GM23338 (cell line): Measurements from ENCODE around the gene FOXK2. TPM values are rescaled to one million over a fixed set of nuclear protein-coding genes. Genes with fewer than 3 reads are reported as not detected.

Source experiments
- ATAC-seq: fragments of 200-7000 bp; cut with Tn5 transposase; 3 replicates; pipeline ENCODE4 v1.9.1; 2020
- DNase-seq: peaks from one replicate; pipeline ENCODE4 v3.0.0-alpha.2; 2015; ENCODE audit warnings: low spot score
- H2AFZ ChIP-seq: fragments of 200-600 bp; sonication (generic); 2 replicates; pipeline ENCODE4 v1.8.0; 2016; ENCODE audit warnings: antibody characterized with exemption, mild to moderate bottlenecking, moderate library complexity
- H3F3A ChIP-seq: fragments of 200-600 bp; sonication (generic); replicated peaks from 2 replicates; pipeline ENCODE4 v1.8.0; 2017; ENCODE audit warnings: antibody characterized with exemption, mixed run types, low read depth
- H3K27ac ChIP-seq: fragments of 200-600 bp; sonication (generic); 2 replicates; pipeline ENCODE4 v1.6.1; 2016; ENCODE audit warnings: low read depth
- H3K27me3 ChIP-seq: fragments of 200-600 bp; sonication (generic); 2 replicates; pipeline ENCODE4 v1.8.0; 2016; ENCODE audit warnings: mild to moderate bottlenecking, mixed run types, moderate library complexity; ENCODE audit not compliant: insufficient read depth
- H3K36me3 ChIP-seq: fragments of 200-600 bp; sonication (generic); 2 replicates; pipeline ENCODE4 v1.8.0; 2016; ENCODE audit warnings: mild to moderate bottlenecking; ENCODE audit not compliant: insufficient read depth
- H3K4me1 ChIP-seq: fragments of 200-600 bp; sonication (generic); 2 replicates; pipeline ENCODE4 v1.8.0; 2016; ENCODE audit warnings: mild to moderate bottlenecking, moderate library complexity; ENCODE audit not compliant: insufficient read depth
- H3K4me2 ChIP-seq: fragments of 200-600 bp; sonication (generic); 2 replicates; pipeline ENCODE4 v1.7.1; 2017; ENCODE audit warnings: mixed run types
- H3K4me3 ChIP-seq: fragments of 200-600 bp; sonication (generic); 2 replicates; pipeline ENCODE4 v1.6.1; 2016; ENCODE audit warnings: mixed run types
- H3K79me2 ChIP-seq: fragments of 200-600 bp; sonication (generic); replicated peaks from 2 replicates; pipeline ENCODE4 v1.8.0; 2017; ENCODE audit warnings: mild to moderate bottlenecking; ENCODE audit not compliant: insufficient read depth
- H3K9me2 ChIP-seq: fragments of 200-600 bp; sonication (generic); 2 replicates; pipeline ENCODE4 v1.8.0; 2017; ENCODE audit not compliant: insufficient read depth
- H4K20me1 ChIP-seq: fragments of 200-600 bp; sonication (generic); replicated peaks from 2 replicates; pipeline ENCODE4 v1.8.0; 2017; ENCODE audit warnings: mild to moderate bottlenecking; ENCODE audit not compliant: insufficient read depth
- H3K27ac Mint-ChIP-seq: 2 replicates; pipeline ENCODE4 v1.8.0; 2020; ENCODE audit warnings: inconsistent platforms, mild to moderate bottlenecking, moderate library complexity, mixed read lengths
- H3K27me3 Mint-ChIP-seq: 3 replicates; pipeline ENCODE4 v1.8.0; 2022; ENCODE audit warnings: low read depth, mild to moderate bottlenecking, moderate library complexity, mixed read lengths, inconsistent platforms; ENCODE audit not compliant: insufficient read depth, poor library complexity
- H3K36me3 Mint-ChIP-seq: 3 replicates; pipeline ENCODE4 v1.8.0; 2021; ENCODE audit warnings: low read depth, mild to moderate bottlenecking, inconsistent platforms, moderate library complexity, mixed read lengths
- H3K4me1 Mint-ChIP-seq: 3 replicates; pipeline ENCODE4 v1.8.0; 2020; ENCODE audit warnings: mild to moderate bottlenecking, inconsistent platforms, mixed read lengths
- H3K4me3 Mint-ChIP-seq: 3 replicates; pipeline ENCODE4 v1.8.0; 2021; ENCODE audit warnings: moderate library complexity, mild to moderate bottlenecking, inconsistent platforms, mixed read lengths
- H3K9me3 Mint-ChIP-seq: 3 replicates; pipeline ENCODE4 v1.8.0; 2020; ENCODE audit warnings: moderate library complexity, mild to moderate bottlenecking, inconsistent platforms, mixed read lengths
- CTCF ChIP-seq, 2 experiments: fragments of 200-600 bp in 1 of 2; sonication (generic) in 1 of 2; conservative IDR thresholded peaks; 2 replicates each; pipeline versions ENCODE4 v1.5.1 to v1.6.1; 2016 to 2017; ENCODE audit warnings: antibody characterized with exemption in 2 of 2, low read depth in 2 of 2, mild to moderate bottlenecking in 2 of 2, moderate library complexity in 1 of 2
- ETS1 ChIP-seq: IDR thresholded peaks from 2 replicates; pipeline ENCODE4 v1.6.1; 2016; ENCODE audit warnings: antibody characterized with exemption
- JUNB ChIP-seq: IDR thresholded peaks from one replicate; pipeline ENCODE4 v1.6.1; 2016; ENCODE audit warnings: antibody characterized with exemption; ENCODE audit not compliant: unreplicated experiment
- NANOG ChIP-seq: IDR thresholded peaks from 2 replicates; pipeline ENCODE4 v1.6.1; 2016; ENCODE audit warnings: antibody characterized with exemption, borderline replicate concordance
- REST ChIP-seq: IDR thresholded peaks from one replicate; pipeline ENCODE4 v1.6.1; 2018; ENCODE audit warnings: antibody characterized with exemption; ENCODE audit not compliant: unreplicated experiment
- ZNF114 ChIP-seq: fragments of 250-450 bp; sonication (Bioruptor Pico); IDR thresholded peaks from 2 replicates; pipeline ENCODE4 v1.5.0; 2020; ENCODE audit warnings: mild to moderate bottlenecking, moderate library complexity
- polyA plus RNA-seq: library from polyadenylated mRNA; unstranded; fragments of >200 nt; fragmentation: Nextera tagmentation; extraction: Ambion mirVana; gene quantifications from 2 replicates; pipeline ENCODE4 v1.2.1, GENCODE V29; 2016
- total RNA-seq: library from RNA; depleted of rRNA; stranded (reverse); fragments of >200 nt; shearing (Covaris generic); gene quantifications from 2 replicates; pipeline ENCODE4 v1.2.3, GENCODE V29; 2014

FOXK2 gene
- total and polyA plus RNA-seq, 2 experiments from 2014 or later: 12.3 to 66.0 TPM

GRCh38 chr17:82474223-82475010 lies 45.1 kb upstream of the FOXK2 start:
- H3K4me1 Mint-ChIP-seq: no peaks in the 10 kb centered on the region
- no peak overlapping the region for H3K4me3 ChIP-seq
- peaks cover 2% of the 10 kb centered on the region for H3K27me3 Mint-ChIP-seq
- H3K9me2 ChIP-seq: no peaks in the 10 kb centered on the region
- DNase-seq: no peak
- no peak for ATAC-seq
- peaks cover 50% of the 10 kb centered on the region for H3K36me3 Mint-ChIP-seq
- no peak overlapping the region for H3K27ac Mint-ChIP-seq
- no peaks in the 10 kb centered on the region for H3K4me1 ChIP-seq
- no peak overlapping the region for H3K4me3 Mint-ChIP-seq
- no peaks in the 10 kb centered on the region for H3K27me3 ChIP-seq
- 0 out of 2 replicates have a peak overlapping the region, but pooled peaks have one; percentile 19 for H3K27ac ChIP-seq
- peaks cover 8% of the 10 kb centered on the region; the same call in 1 of the 2 replicates for H3K36me3 ChIP-seq
- TF ChIP-seq CTCF (conservative IDR thresholded peaks at IDR 0.05; ENCODE audit: low read depth in 2 of 2) (no peak), ZNF114 (CRISPR knock-in tag) (no peak), ETS1 (no peak), NANOG (no peak)
- no peaks in the 10 kb centered on the region; the same call in 1 of the 2 replicates for H4K20me1 ChIP-seq
- H2AFZ ChIP-seq: no peak overlapping the region
- H3K4me2 ChIP-seq: no peak overlapping the region
- no peaks in the 10 kb centered on the region for H3F3A ChIP-seq
- no peaks in the 10 kb centered on the region for H3K79me2 ChIP-seq
- H3K9me3 Mint-ChIP-seq: no peaks in the 10 kb centered on the region

GRCh38 chr17:82475458-82475857 lies 44.1 kb upstream of the FOXK2 start:
- Histone ChIP-seq H3K27me3 (no peaks in the 10 kb centered on the region), H4K20me1 (no peaks in the 10 kb centered on the region; the same call in 1 of the 2 replicates), H3K79me2 (no peaks in the 10 kb centered on the region), H3K4me3 (no peak overlapping the region), H3K36me3 (no peaks in the 10 kb centered on the region), H3K9me2 (no peaks in the 10 kb centered on the region), H3K4me2 (no peak overlapping the region), H3F3A (no peaks in the 10 kb centered on the region), H3K4me1 (no peaks in the 10 kb centered on the region), H2AFZ (no peak overlapping the region), H3K27ac (no peak overlapping the region)
- ATAC-seq (no peak), DNase-seq (no peak)
- no peaks in the 10 kb centered on the region for H3K9me3 Mint-ChIP-seq
- no peak overlapping the region for H3K27ac Mint-ChIP-seq
- H3K4me3 Mint-ChIP-seq: no peak overlapping the region
- H3K27me3 Mint-ChIP-seq: peaks cover 2% of the 10 kb centered on the region
- H3K36me3 Mint-ChIP-seq: peaks cover 45% of the 10 kb centered on the region
- no peaks in the 10 kb centered on the region for H3K4me1 Mint-ChIP-seq
- TF ChIP-seq JUNB: no peak
- TF ChIP-seq REST: no peak
- no peak for TF ChIP-seq NANOG
